GM18873 (cell line): ENCODE data around the gene DNAH2.

Experiments
- ATAC-seq: cut with Tn5 transposase; IDR thresholded peaks from one replicate; pipeline ENCODE4 v1.9.1; 2021; ENCODE audit warnings: mild to moderate bottlenecking, moderate library complexity, moderate number of reproducible peaks; ENCODE audit not compliant: unreplicated experiment, low FRiP score

DNAH2 gene

GRCh38 chr17:7703584-7704479 is 13.7 kb upstream of the DNAH2 start:
- no peak for ATAC-seq

GRCh38 chr17:7704601-7705268 is 12.8 kb upstream of the DNAH2 start, which contains the start of gene EFNB3:
TSS of gene EFNB3 (plus strand) at chr17:7705202. CDS start at chr17:7705599, 397 bp downstream.
- no peak for ATAC-seq

GRCh38 chr17:7705269-7706255 is 12.0 kb upstream of the DNAH2 start:
- ATAC-seq, result no peak

DNA sequence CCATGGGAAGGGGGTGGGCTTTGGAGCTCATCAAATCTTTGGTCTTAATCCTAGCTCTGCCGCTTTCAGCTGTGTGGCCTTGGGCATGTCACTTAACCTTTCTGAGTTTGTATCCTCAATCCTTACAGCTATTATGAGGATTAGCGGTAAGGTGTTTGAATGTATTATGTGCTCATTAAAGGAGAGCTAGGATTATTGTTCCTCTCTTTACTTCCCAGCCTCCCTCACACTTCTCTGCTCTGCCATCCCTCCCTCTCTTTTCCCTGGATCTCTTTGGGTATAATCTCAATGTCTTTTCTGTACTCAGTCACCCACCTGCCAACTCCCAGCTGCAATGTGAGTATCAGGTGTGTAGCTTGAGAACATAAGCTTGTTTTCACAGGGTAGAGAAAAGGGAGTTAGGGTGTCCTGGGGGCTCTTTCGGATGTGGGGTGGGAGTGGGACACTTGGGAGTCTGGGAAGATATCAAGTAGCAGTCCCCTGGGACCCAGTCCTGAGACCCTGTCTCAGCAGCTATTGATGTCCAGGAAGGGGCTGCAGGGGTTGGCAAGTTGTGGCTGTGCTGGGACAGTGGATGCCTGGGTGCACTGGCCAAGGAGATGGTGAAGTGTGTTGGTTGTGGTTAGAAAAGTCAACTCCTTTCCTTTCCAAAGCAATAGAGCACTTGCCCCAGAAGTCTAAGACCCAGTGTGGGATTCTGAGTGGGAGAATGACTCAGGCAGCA is 10.8 kb upstream of the DNAH2 start:
- no peak for ATAC-seq

DNA sequence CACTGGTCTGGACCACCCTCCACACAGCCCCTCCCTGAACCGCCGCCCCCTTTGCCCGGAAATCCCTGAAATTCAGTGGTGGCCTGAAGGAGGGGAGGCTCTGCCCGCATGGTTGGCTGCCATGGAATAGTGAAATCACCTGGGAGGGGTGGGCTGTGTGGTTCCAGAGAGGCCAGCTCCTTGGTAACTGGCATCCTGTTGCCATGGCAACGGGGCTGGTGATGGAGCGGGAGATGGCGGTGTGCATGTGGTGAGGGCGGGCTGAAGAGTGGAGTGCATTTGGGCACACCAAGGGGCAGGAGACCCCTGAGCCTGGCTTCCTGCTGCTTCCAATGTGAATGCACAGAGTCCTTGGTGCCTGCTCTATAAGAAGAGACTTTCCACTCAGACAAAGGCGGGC is 10.1 kb upstream of the DNAH2 start:
- no peak for ATAC-seq

DNA sequence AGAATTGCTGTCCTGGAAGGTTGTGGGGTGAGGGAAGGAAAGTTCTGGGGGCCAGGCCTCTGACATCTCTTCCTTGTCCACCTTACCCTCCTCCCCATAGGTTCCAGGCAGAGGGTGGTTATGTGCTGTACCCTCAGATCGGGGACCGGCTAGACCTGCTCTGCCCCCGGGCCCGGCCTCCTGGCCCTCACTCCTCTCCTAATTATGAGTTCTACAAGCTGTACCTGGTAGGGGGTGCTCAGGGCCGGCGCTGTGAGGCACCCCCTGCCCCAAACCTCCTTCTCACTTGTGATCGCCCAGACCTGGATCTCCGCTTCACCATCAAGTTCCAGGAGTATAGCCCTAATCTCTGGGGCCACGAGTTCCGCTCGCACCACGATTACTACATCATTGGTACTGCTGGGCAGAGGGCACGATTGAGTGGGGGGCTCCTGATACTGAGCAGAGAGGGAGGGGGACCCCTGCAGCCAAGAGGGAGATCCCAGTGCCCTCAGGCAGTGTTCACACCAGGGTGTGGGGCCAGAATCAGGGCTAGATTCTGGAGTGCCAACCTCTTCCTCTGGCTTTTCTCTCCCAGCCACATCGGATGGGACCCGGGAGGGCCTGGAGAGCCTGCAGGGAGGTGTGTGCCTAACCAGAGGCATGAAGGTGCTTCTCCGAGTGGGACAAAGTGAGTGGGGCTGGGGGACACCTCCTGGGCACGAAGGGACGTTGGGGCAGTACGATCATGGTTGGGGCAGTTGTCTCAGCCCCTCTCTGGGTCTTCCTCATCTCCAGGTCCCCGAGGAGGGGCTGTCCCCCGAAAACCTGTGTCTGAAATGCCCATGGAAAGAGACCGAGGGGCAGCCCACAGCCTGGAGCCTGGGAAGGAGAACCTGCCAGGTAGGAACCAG is 9.4 kb upstream of the DNAH2 start:
- no peak for ATAC-seq

DNA sequence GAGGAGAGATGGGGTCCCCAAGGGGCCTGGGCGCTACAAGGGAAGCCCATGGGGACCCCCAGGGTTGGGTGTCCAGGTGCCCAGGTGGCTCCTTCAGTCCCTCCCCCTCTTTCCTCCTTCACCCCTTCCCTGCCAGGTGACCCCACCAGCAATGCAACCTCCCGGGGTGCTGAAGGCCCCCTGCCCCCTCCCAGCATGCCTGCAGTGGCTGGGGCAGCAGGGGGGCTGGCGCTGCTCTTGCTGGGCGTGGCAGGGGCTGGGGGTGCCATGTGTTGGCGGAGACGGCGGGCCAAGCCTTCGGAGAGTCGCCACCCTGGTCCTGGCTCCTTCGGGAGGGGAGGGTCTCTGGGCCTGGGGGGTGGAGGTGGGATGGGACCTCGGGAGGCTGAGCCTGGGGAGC is 8.5 kb upstream of the DNAH2 start:
- ATAC-seq, result no peak

GRCh38 chr17:7710301-7710700 is 7.2 kb upstream of the DNAH2 start:
- ATAC-seq, result no peak

DNA sequence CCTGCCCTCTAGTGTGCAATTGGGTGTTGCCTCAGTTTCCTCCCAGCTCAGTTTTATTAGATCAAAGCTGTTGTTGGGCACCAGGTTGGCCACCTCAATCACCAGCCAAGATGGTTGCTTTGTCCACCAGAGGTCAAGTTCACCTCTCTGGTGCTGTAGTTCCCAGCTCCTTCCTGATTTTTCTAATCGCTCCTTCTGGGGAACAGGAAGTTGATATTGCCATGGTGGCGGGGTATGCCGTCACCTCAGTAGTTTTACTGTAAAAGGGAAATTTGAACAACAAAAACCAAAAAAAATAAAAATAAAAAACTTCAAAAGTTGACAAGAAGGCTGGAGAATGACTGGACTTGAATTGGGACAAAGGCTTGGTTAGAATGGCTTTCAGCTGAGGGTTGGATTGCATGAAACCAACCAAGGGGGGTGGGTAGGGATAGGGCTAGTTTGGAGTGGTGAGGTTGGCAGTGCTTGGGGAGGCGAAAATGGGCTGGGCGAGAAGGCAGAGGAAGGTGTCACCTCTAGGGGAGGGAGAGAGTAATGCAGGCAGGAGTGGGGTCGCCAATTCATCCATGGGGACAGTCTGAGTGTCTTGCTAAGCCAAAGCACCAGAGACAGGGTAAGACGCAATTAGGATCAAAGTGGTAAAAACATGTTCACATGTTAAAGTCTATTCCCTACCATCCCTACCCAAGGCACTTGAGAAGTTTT is 6.3 kb upstream of the DNAH2 start:
- no peak for ATAC-seq

- ATAC-seq, result no peak
These were observed 5.3 kb upstream of the DNAH2 start for GRCh38 chr17:7712111-7712771.

GRCh38 chr17:7713782-7714181 is 3.8 kb upstream of the DNAH2 start:
- no peak for ATAC-seq

GRCh38 chr17:7714721-7715594 is 2.6 kb upstream of the DNAH2 start:
- ATAC-seq, result no peak

- ATAC-seq, result no peak
These were observed 1.3 kb upstream of the DNAH2 start for GRCh38 chr17:7715936-7716886.

- ATAC-seq, result no peak
These were observed 309 bp downstream of the DNAH2 start for GRCh38 chr17:7717756-7718350.

GRCh38 chr17:7719661-7720060 is 2.1 kb downstream of the DNAH2 start:
- no peak for ATAC-seq
